Measurements from ENCODE around the gene ENOX1. TPM values are rescaled to one million over a fixed set of nuclear protein-coding genes. Genes with fewer than 3 reads are reported as not detected.

The ENOX1 gene
- total and polyA plus RNA-seq, 2 donors (not counting 3 experiments of a cell fraction or from before 2014, with no cell fraction given), result 0.17 to 0.97 TPM

GRCh38 chr13:43294412-43294811 lies 492.4 kb downstream of the ENOX1 start:
- H3K9me3 ChIP-seq (replicated peaks; ENCODE audit: control insufficient read depth, insufficient read depth, low read length), result no peaks in the 10 kb centered on the region
- no peak overlapping the region for H2AFZ ChIP-seq (ENCODE audit: low read depth, low read length)
- intact Hi-C loops (cut with micrococcal nuclease), result no loop called here
- TF ChIP-seq GATA2 (IDR thresholded peaks at IDR 0.05; ENCODE audit: insufficient read depth, insufficient read length, low read depth, low read length) (no peak), CTCF (IDR thresholded peaks at IDR 0.05; ENCODE audit: extremely low read depth in 1 of 2, insufficient read depth in 1 of 2, low read depth in 1 of 2, low read length in 2 of 2) (no peak), MYC (IDR thresholded peaks at IDR 0.05; ENCODE audit: low read depth, low read length) (no peak), EZH2 (IDR thresholded peaks at IDR 0.05; ENCODE audit: borderline replicate concordance, low read depth, low read length, severe bottlenecking) (no peak), POLR2A (IDR thresholded peaks at IDR 0.05; ENCODE audit: low read depth, low read length) (no peak)
- DNase-seq (ENCODE audit: low read depth, low spot score) (no peak), FAIRE-seq (no peak)
- no peaks in the 10 kb centered on the region for H3K27me3 ChIP-seq (ENCODE audit: control insufficient read depth in 2 of 2, insufficient read depth in 2 of 2, low read length in 2 of 2)
- H3K9ac ChIP-seq (replicated peaks; ENCODE audit: extremely low read depth, insufficient read depth, low read length), result no peak overlapping the region
- no peaks in the 10 kb centered on the region for H3K79me2 ChIP-seq (ENCODE audit: control insufficient read depth, insufficient read depth, low read length)
- H3K36me3 ChIP-seq (ENCODE audit: control insufficient read depth in 2 of 2, extremely low read depth in 1 of 2, insufficient read depth in 2 of 2, low read length in 2 of 2), result no peaks in the 10 kb centered on the region
- H3K9me1 ChIP-seq (replicated peaks; ENCODE audit: control insufficient read depth, extremely low read depth, insufficient read depth, low read length), result no peaks in the 10 kb centered on the region
- dilution Hi-C loops (cut with MboI; ENCODE audit: extremely low pct_ligation_motif_present, low sequenced_read_pairs), result no loop called here
- H3K4me3 ChIP-seq (replicated peaks in 1 of 3; ENCODE audit: insufficient read depth in 1 of 3, low read depth in 1 of 3, low read length in 3 of 3), result no peak overlapping the region
- no peaks in the 10 kb centered on the region for H4K20me1 ChIP-seq (replicated peaks; ENCODE audit: control insufficient read depth, extremely low read depth, insufficient read depth, low read length)
- H3K4me1 ChIP-seq (ENCODE audit: control insufficient read depth, extremely low read depth, insufficient read depth, low read length), result peaks cover 7% of the 10 kb centered on the region
- BruUV-seq (replicated peaks), result no TSS peak
- ChIA-PET POLR2A (no interaction called here), CTCF (interaction anchor here (1.0 kb wide), 1 partner anchor 9 kb away, joined by 4 read pairs; no protein-coding TSS in a partner anchor)
- no peak overlapping the region for H3K27ac ChIP-seq (ENCODE audit: insufficient read depth, low read depth, low read length)
- no peak overlapping the region for H3K4me2 ChIP-seq (ENCODE audit: insufficient read depth, low read length)

GRCh38 chr13:43293986-43294385 lies 492.8 kb downstream of the ENOX1 start:
- intact Hi-C loops (cut with micrococcal nuclease), result no loop called here
- CTCF ChIA-PET, result interaction anchor here (1.0 kb wide), 1 partner anchor 10 kb away, joined by 4 read pairs; no protein-coding TSS in a partner anchor
- H3K4me3 ChIP-seq (replicated peaks in 1 of 3; ENCODE audit: insufficient read depth in 1 of 3, low read depth in 1 of 3, low read length in 3 of 3), result no peak overlapping the region

More at GRCh38 chr13:43293986-43294385, 492.8 kb downstream of the ENOX1 start:
- Histone ChIP-seq H2AFZ (ENCODE audit: low read depth, low read length) (no peak overlapping the region), H3K4me2 (ENCODE audit: insufficient read depth, low read length) (no peak overlapping the region), H3K9ac (replicated peaks; ENCODE audit: extremely low read depth, insufficient read depth, low read length) (no peak overlapping the region), H3K4me1 (ENCODE audit: control insufficient read depth, extremely low read depth, insufficient read depth, low read length) (peaks cover 4% of the 10 kb centered on the region), H3K27me3 (ENCODE audit: control insufficient read depth in 2 of 2, insufficient read depth in 2 of 2, low read length in 2 of 2) (no peaks in the 10 kb centered on the region), H3K79me2 (ENCODE audit: control insufficient read depth, insufficient read depth, low read length) (no peaks in the 10 kb centered on the region), H3K27ac (ENCODE audit: insufficient read depth, low read depth, low read length) (no peak overlapping the region), H4K20me1 (replicated peaks; ENCODE audit: control insufficient read depth, extremely low read depth, insufficient read depth, low read length) (no peaks in the 10 kb centered on the region), H3K9me1 (replicated peaks; ENCODE audit: control insufficient read depth, extremely low read depth, insufficient read depth, low read length) (no peaks in the 10 kb centered on the region), H3K9me3 (replicated peaks; ENCODE audit: control insufficient read depth, insufficient read depth, low read length) (no peaks in the 10 kb centered on the region), H3K36me3 (ENCODE audit: control insufficient read depth in 2 of 2, extremely low read depth in 1 of 2, insufficient read depth in 2 of 2, low read length in 2 of 2) (no peaks in the 10 kb centered on the region)
- dilution Hi-C loops (cut with MboI; ENCODE audit: extremely low pct_ligation_motif_present, low sequenced_read_pairs), result no loop called here
- no peak for DNase-seq (ENCODE audit: low read depth, low spot score)
- FAIRE-seq, result no peak
- BruUV-seq (replicated peaks), result no TSS peak
- POLR2A ChIA-PET, result no interaction called here
- TF ChIP-seq FOS (IDR thresholded peaks at IDR 0.05; ENCODE audit: borderline replicate concordance, insufficient read depth, low read length) (no peak), MYC (IDR thresholded peaks at IDR 0.05; ENCODE audit: low read depth, low read length) (no peak), GATA2 (IDR thresholded peaks at IDR 0.05; ENCODE audit: insufficient read depth, insufficient read length, low read depth, low read length) (no peak), CTCF (IDR thresholded peaks at IDR 0.05; ENCODE audit: extremely low read depth in 1 of 2, insufficient read depth in 1 of 2, low read depth in 1 of 2, low read length in 2 of 2) (no peak), MAX (IDR thresholded peaks at IDR 0.05; ENCODE audit: insufficient read depth, insufficient read length) (no peak), POLR2AphosphoS5 (IDR thresholded peaks at IDR 0.05; ENCODE audit: insufficient read depth, low read depth, low read length) (no peak), POLR2A (IDR thresholded peaks at IDR 0.05; ENCODE audit: low read depth, low read length) (no peak), EZH2 (IDR thresholded peaks at IDR 0.05; ENCODE audit: borderline replicate concordance, low read depth, low read length, severe bottlenecking) (no peak), JUN (IDR thresholded peaks at IDR 0.05; ENCODE audit: borderline replicate concordance, insufficient read depth, insufficient read length, low read depth) (no peak)
